H1 (cell line): ENCODE measurements around the gene SAMD7. TPM values are rescaled to one million over a fixed set of nuclear protein-coding genes. Genes with fewer than 3 reads are reported as not detected.
A peak's percentile ranks its signal among the peaks of the same experiment; 100 is the strongest.

ENCODE experiments used
- CTCF ChIA-PET: fragments of 300-600 bp; sonication (Branson Sonifier 250); formaldehyde crosslinking; loops from one replicate; lab custom pipeline; 2021; ENCODE audit not compliant: partially characterized antibody; lab: Charles Lee
- POLR2A ChIA-PET: fragments of 300-600 bp; sonication (Branson Sonifier 250); formaldehyde crosslinking; loops from one replicate; lab custom pipeline; 2021; ENCODE audit warnings: inconsistent platforms; ENCODE audit not compliant: partially characterized antibody; lab: Charles Lee
- DNase-seq, 2 experiments: peaks; one replicate each; pipeline versions ENCODE4 v3.0.0 to v3.0.0-alpha.2; 2010 to 2022; ENCODE audit warnings: low spot score in 2 of 2, low read depth in 1 of 2, mixed read lengths in 1 of 2
- FAIRE-seq: peaks from 2 replicates; lab custom pipeline; 2011; peaks lifted over from hg19 to GRCh38; lab: Jason Lieb, UNC
- H2AFZ ChIP-seq: 2 replicates; pipeline ENCODE4 v1.8.1; 2012; ENCODE audit warnings: low read length, inconsistent platforms
- H2AK5ac ChIP-seq: 2 replicates; pipeline ENCODE4 v1.6.1; 2013; ENCODE audit warnings: low read depth, low read length
- H2BK120ac ChIP-seq: replicated peaks from 2 replicates; pipeline ENCODE3; 2013; ENCODE audit warnings: low read depth, low read length, inconsistent platforms
- H2BK12ac ChIP-seq: 2 replicates; pipeline ENCODE4 v1.6.1; 2013; ENCODE audit warnings: low read depth, low read length
- H2BK15ac ChIP-seq: 2 replicates; pipeline ENCODE4 v1.6.1; 2013; ENCODE audit warnings: low read length
- H2BK20ac ChIP-seq: 2 replicates; pipeline ENCODE4 v1.6.1; 2013; ENCODE audit warnings: low read length
- H2BK5ac ChIP-seq: 2 replicates; pipeline ENCODE4 v1.6.1; 2013; ENCODE audit warnings: low read depth, low read length
- H3K14ac ChIP-seq: 2 replicates; pipeline ENCODE4 v1.6.1; 2013; ENCODE audit warnings: inconsistent platforms; ENCODE audit not compliant: insufficient read length
- H3K18ac ChIP-seq: 2 replicates; pipeline ENCODE4 v1.6.1; 2013; ENCODE audit warnings: low read length; ENCODE audit errors: extremely low read depth
- H3K23ac ChIP-seq: 2 replicates; pipeline ENCODE4 v1.6.1; 2013; ENCODE audit warnings: inconsistent platforms; ENCODE audit not compliant: insufficient read length
- H3K23me2 ChIP-seq: 2 replicates; pipeline ENCODE4 v1.6.1; 2013; ENCODE audit warnings: low read depth, low read length
- H3K27ac ChIP-seq: 2 replicates; pipeline ENCODE4 v1.6.1; 2011; ENCODE audit warnings: low read depth, low read length, inconsistent platforms
- H3K27me3 ChIP-seq, 4 experiments: replicated peaks in 1 of 4; 1 replicate in 1 of 4; 2 replicates in 3 of 4; pipeline versions ENCODE4 v1.6.1 to v1.8.1; 2011 to 2013; ENCODE audit warnings: low read length in 3 of 4, mild to moderate bottlenecking in 3 of 4, inconsistent platforms in 2 of 4, mixed read lengths in 2 of 4, moderate library complexity in 1 of 4; ENCODE audit not compliant: control insufficient read depth in 3 of 4, insufficient read depth in 3 of 4; ENCODE audit errors: extremely low read depth in 1 of 4
- H3K36me3 ChIP-seq, 4 experiments: 2 replicates each; pipeline versions ENCODE4 v1.6.1 to v1.8.1; 2011 to 2013; ENCODE audit warnings: mild to moderate bottlenecking in 4 of 4, low read length in 3 of 4, moderate library complexity in 2 of 4, control low read depth in 1 of 4, inconsistent platforms in 1 of 4; ENCODE audit not compliant: insufficient read depth in 4 of 4, control insufficient read depth in 2 of 4
- H3K4ac ChIP-seq: replicated peaks from 2 replicates; pipeline ENCODE3; 2013; ENCODE audit warnings: low read length, low read depth, mixed read lengths, inconsistent platforms; ENCODE audit not compliant: insufficient read length
- H3K4me1 ChIP-seq, 4 experiments: replicated peaks in 1 of 4; 1 replicate in 1 of 4; 2 replicates in 3 of 4; pipeline versions ENCODE4 v1.6.1 to v1.8.1; 2011 to 2013; ENCODE audit warnings: low read length in 3 of 4, inconsistent platforms in 2 of 4, mixed read lengths in 1 of 4; ENCODE audit not compliant: insufficient read depth in 4 of 4, control insufficient read depth in 3 of 4
- H3K4me2 ChIP-seq, 2 experiments: 2 replicates each; pipeline versions ENCODE4 v1.6.1 to v1.8.1; 2011 to 2013; ENCODE audit warnings: low read depth in 2 of 2, low read length in 2 of 2, control low read depth in 1 of 2, inconsistent platforms in 1 of 2, mild to moderate bottlenecking in 1 of 2; ENCODE audit not compliant: insufficient read depth in 1 of 2
- H3K4me3 ChIP-seq, 4 experiments: fragments of 200-600, 300-600 bp in 1 of 4; sonication (generic), shearing (Covaris generic), sonication (Bioruptor Twin) in 1 of 4; 2 replicates each; pipeline versions ENCODE4 v1.5.1 to v1.8.1; 2011 to 2016; ENCODE audit warnings: low read length in 4 of 4, low read depth in 3 of 4, control low read depth in 2 of 4, inconsistent platforms in 2 of 4, mild to moderate bottlenecking in 2 of 4, mixed read lengths in 1 of 4, moderate library complexity in 1 of 4; ENCODE audit not compliant: insufficient read depth in 2 of 4; ENCODE audit errors: extremely low read depth in 1 of 4
- H3K56ac ChIP-seq: replicated peaks from 2 replicates; pipeline ENCODE3; 2013; ENCODE audit warnings: low read depth, mild to moderate bottlenecking, mixed read lengths, low read length, inconsistent platforms; ENCODE audit not compliant: insufficient read length
- H3K79me1 ChIP-seq: 2 replicates; pipeline ENCODE4 v1.6.1; 2013; ENCODE audit warnings: low read depth, low read length, control low read depth
- H3K79me2 ChIP-seq, 2 experiments: 2 replicates each; pipeline versions ENCODE4 v1.6.1 to v1.8.1; 2012 to 2013; ENCODE audit warnings: low read length in 2 of 2, mild to moderate bottlenecking in 2 of 2, inconsistent platforms in 1 of 2; ENCODE audit not compliant: insufficient read depth in 2 of 2, control insufficient read depth in 1 of 2
- H3K9ac ChIP-seq, 4 experiments: replicated peaks in 1 of 4; 1 replicate in 1 of 4; 2 replicates in 3 of 4; pipeline versions ENCODE4 v1.6.1 to v1.8.1; 2011 to 2013; ENCODE audit warnings: low read depth in 3 of 4, low read length in 3 of 4, control low read depth in 2 of 4, mild to moderate bottlenecking in 2 of 4, moderate library complexity in 2 of 4, inconsistent platforms in 1 of 4; ENCODE audit errors: extremely low read depth in 1 of 4
- H3K9me3 ChIP-seq, 2 experiments: 2 replicates each; pipeline versions ENCODE4 v1.6.1 to v1.8.1; 2012 to 2013; ENCODE audit warnings: mild to moderate bottlenecking in 2 of 2, moderate library complexity in 2 of 2, control low read depth in 1 of 2, inconsistent platforms in 1 of 2, low read depth in 1 of 2, low read length in 1 of 2, mixed read lengths in 1 of 2; ENCODE audit not compliant: insufficient read depth in 2 of 2
- H4K20me1 ChIP-seq, 2 experiments: replicated peaks in 1 of 2; 2 replicates each; pipeline versions ENCODE3 to v1.8.1; 2011 to 2013; ENCODE audit warnings: inconsistent platforms in 2 of 2, low read length in 2 of 2, mild to moderate bottlenecking in 1 of 2; ENCODE audit not compliant: insufficient read depth in 2 of 2, control insufficient read depth in 1 of 2
- H4K5ac ChIP-seq: 2 replicates; pipeline ENCODE4 v1.6.1; 2013; ENCODE audit warnings: low read length, low read depth, mixed read lengths, inconsistent platforms; ENCODE audit not compliant: insufficient read length
- H4K8ac ChIP-seq: 2 replicates; pipeline ENCODE4 v1.8.0; 2013; ENCODE audit warnings: mild to moderate bottlenecking, moderate library complexity, low read length, inconsistent platforms; ENCODE audit not compliant: insufficient read depth; ENCODE audit errors: extremely low read depth
- H4K91ac ChIP-seq: replicated peaks from 2 replicates; pipeline ENCODE3; 2013; ENCODE audit warnings: low read length, mixed read lengths, inconsistent platforms; ENCODE audit not compliant: insufficient read length
- BCL11A ChIP-seq, 2 experiments: IDR thresholded peaks; one replicate each; pipeline ENCODE4 v1.6.1; 2011; ENCODE audit warnings: low read depth in 2 of 2, low read length in 2 of 2, mild to moderate bottlenecking in 2 of 2
- BRCA1 ChIP-seq: IDR thresholded peaks from 2 replicates; pipeline ENCODE4 v1.6.1; 2012; ENCODE audit warnings: low read depth, low read length, improper control_type of control experiment
- EP300 ChIP-seq, 2 experiments: IDR thresholded peaks; 1 replicate in 1 of 2; 2 replicates in 1 of 2; pipeline ENCODE4 v1.6.1; 2011 to 2012; ENCODE audit warnings: low read depth in 2 of 2, low read length in 2 of 2, mild to moderate bottlenecking in 2 of 2, borderline replicate concordance in 1 of 2, inconsistent platforms in 1 of 2, moderate library complexity in 1 of 2
- GTF2F1 ChIP-seq: IDR thresholded peaks from 2 replicates; pipeline ENCODE4 v1.6.1; 2012; ENCODE audit warnings: low read depth, low read length, improper control_type of control experiment, borderline replicate concordance
- HDAC2 ChIP-seq, 2 experiments: fragments of 300-600 bp in 1 of 2; sonication (generic) in 1 of 2; IDR thresholded peaks; 2 replicates each; pipeline ENCODE4 v1.6.1; 2011 to 2012; ENCODE audit warnings: low read depth in 2 of 2, low read length in 2 of 2, mild to moderate bottlenecking in 2 of 2, moderate library complexity in 2 of 2, borderline replicate concordance in 1 of 2, inconsistent platforms in 1 of 2
- KDM5A ChIP-seq: fragments of 200-600 bp; IDR thresholded peaks from 2 replicates; pipeline ENCODE4 v1.7.1; 2012; ENCODE audit warnings: mild to moderate bottlenecking, low read length, inconsistent platforms, mixed read lengths
- MAFK ChIP-seq: IDR thresholded peaks from 2 replicates; pipeline ENCODE4 v1.6.1; 2012; ENCODE audit warnings: low read depth, mild to moderate bottlenecking, improper control_type of control experiment, low read length
- RBBP5 ChIP-seq: IDR thresholded peaks from 2 replicates; pipeline ENCODE4 v1.7.1; 2012; ENCODE audit warnings: low read depth, mild to moderate bottlenecking, inconsistent platforms, low read length, moderate library complexity, borderline replicate concordance
- RXRA ChIP-seq: IDR thresholded peaks from 2 replicates; pipeline ENCODE4 v1.6.1; 2011; ENCODE audit warnings: low read depth, mild to moderate bottlenecking, low read length, moderate library complexity; ENCODE audit not compliant: insufficient read depth
- SAP30 ChIP-seq: fragments of 300-600 bp; sonication (generic); IDR thresholded peaks from 2 replicates; pipeline ENCODE4 v1.7.1; 2012; ENCODE audit warnings: low read length, moderate library complexity, mild to moderate bottlenecking, inconsistent platforms; ENCODE audit not compliant: insufficient read depth, insufficient replicate concordance
- SIX5 ChIP-seq: IDR thresholded peaks from 2 replicates; pipeline ENCODE4 v1.6.1; 2011; ENCODE audit warnings: mild to moderate bottlenecking, low read depth, low read length
- SP2 ChIP-seq: IDR thresholded peaks from 2 replicates; pipeline ENCODE4 v1.6.1; 2012; ENCODE audit warnings: mild to moderate bottlenecking, low read length, inconsistent platforms
- SP4 ChIP-seq: IDR thresholded peaks from 2 replicates; pipeline ENCODE4 v1.6.1; 2012; ENCODE audit warnings: low read length, inconsistent platforms
- SRF ChIP-seq: IDR thresholded peaks from 2 replicates; pipeline ENCODE4 v1.6.1; 2011; ENCODE audit warnings: mild to moderate bottlenecking, low read depth, low read length, moderate library complexity
- SUZ12 ChIP-seq: fragments of 200-600 bp; sonication (generic); IDR thresholded peaks from 2 replicates; pipeline ENCODE4 v1.6.1; 2012; ENCODE audit warnings: mild to moderate bottlenecking, inconsistent platforms, low read length, moderate library complexity, mixed read lengths
- WGBS, 2 experiments: shearing (Covaris generic) in 1 of 2; methylation state at CpG; one replicate each; pipeline versions ENCODE4 v1.1.6 to v1.1.7; 2013 to 2015; ENCODE audit warnings: low lambda C conversion rate in 2 of 2, mixed read lengths in 2 of 2, inconsistent platforms in 1 of 2, low coverage in 1 of 2, missing lambda C conversion rate in 1 of 2; ENCODE audit not compliant: insufficient replicate concordance in 2 of 2, insufficient coverage in 1 of 2, insufficient read length in 1 of 2; ENCODE audit errors: extremely low coverage in 1 of 2, missing lambda C conversion rate in 1 of 2; 5-methylcytosine and 5-hydroxymethylcytosine counted together
- polyA plus RNA-seq, 7 experiments: library from polyadenylated mRNA; depleted of rRNA in 3 of 7; stranded (reverse) in 5 of 7; unstranded in 2 of 7; fragments of >200 nt in 5 of 7; fragments of 200-250 nt in 2 of 7; gene quantifications; 1 replicate in 5 of 7; 2 replicates in 1 of 7; 4 replicates in 1 of 7; pipeline versions ENCODE4 v1.2.1 to v1.2.3, GENCODE V29; 2011 to 2013; ENCODE audit warnings: missing spikeins in 2 of 7, mixed read lengths in 2 of 7
- total RNA-seq: library from RNA; stranded (reverse); fragmentation: NEBNext Ultra II Directional; extraction: Animal tissue kit (Norgen Biotek cat#: 25700); gene quantifications from 2 replicates; pipeline ENCODE4 v1.2.1, GENCODE V29; 2021

Gene SAMD7
- total and polyA plus RNA-seq, 2 of the 8 experiments (the other 6 are each of a cell fraction or from before 2014, with no cell fraction given) = not detected

- no peak overlapping the region for H4K91ac ChIP-seq
- H3K56ac ChIP-seq = no peak overlapping the region
- no peak overlapping the region for H2BK120ac ChIP-seq
- no peak overlapping the region for H2AFZ ChIP-seq
- H3K4ac ChIP-seq = no peak overlapping the region
- FAIRE-seq = no peak
- H2BK5ac ChIP-seq = no peak overlapping the region
- no peak overlapping the region for H2AK5ac ChIP-seq
- peak overlapping the region; percentile 30; the same call in 1 of the 2 replicates for H3K27ac ChIP-seq
- H3K79me1 ChIP-seq = no peaks in the 10 kb centered on the region
- H4K20me1 ChIP-seq = no peaks in the 10 kb centered on the region
- H3K27me3 ChIP-seq = peaks cover 0 to 1% (median 0%) of the 10 kb centered on the region in 4 experiments; a peak in 1 of 7 replicates
- H4K8ac ChIP-seq = peak overlapping the region; percentile 43
- H3K9ac ChIP-seq = no peak overlapping the region
- H3K4me2 ChIP-seq = no peak overlapping the region
- H2BK15ac ChIP-seq = no peak overlapping the region
- no peak overlapping the region for H3K14ac ChIP-seq
- H3K79me2 ChIP-seq = no peaks in the 10 kb centered on the region
- no peak overlapping the region for H2BK12ac ChIP-seq
- no peak overlapping the region for H4K5ac ChIP-seq
- CTCF ChIA-PET = no interaction called here
- H3K23me2 ChIP-seq = no peaks in the 10 kb centered on the region
- peaks cover 3 to 10% of the 10 kb centered on the region in 2 experiments; a peak in 2 of 4 replicates for H3K9me3 ChIP-seq
- 88% methylated on average over 4 of the region's 4 CpGs; no CpG with 5 or more reads in 1 of the 2 experiments for WGBS, 2 experiments
- no peak overlapping the region for H2BK20ac ChIP-seq
- H3K23ac ChIP-seq = no peak overlapping the region
- H3K36me3 ChIP-seq = no peaks in the 10 kb centered on the region
- no peak overlapping the region for H3K18ac ChIP-seq
- no peak for DNase-seq
- H3K4me1 ChIP-seq = peaks cover 0 to 3% (median 0%) of the 10 kb centered on the region in 4 experiments; a peak in 1 of 7 replicates
- POLR2A ChIA-PET = no interaction called here
- no peak overlapping the region for H3K4me3 ChIP-seq
- TF ChIP-seq SUZ12 (no peak), MAFK (no peak), KDM5A (no peak), HDAC2 (IDR thresholded peaks at IDR 0.05; ENCODE audit: borderline replicate concordance in 1 of 2, low read depth in 2 of 2, low read length in 2 of 2) (no peak), EP300 (IDR thresholded peaks at IDR 0.05; ENCODE audit: borderline replicate concordance in 1 of 2, low read depth in 2 of 2, low read length in 2 of 2) (no peak), RBBP5 (no peak), BCL11A (IDR thresholded peaks at IDR 0.05; ENCODE audit: low read depth in 2 of 2, low read length in 2 of 2) (no peak), SAP30 (no peak), RXRA (no peak), BRCA1 (no peak), GTF2F1 (no peak), SRF (no peak), SP2 (no peak), SIX5 (no peak), SP4 (no peak)
These were observed 3.4 kb upstream of the SAMD7 start for GRCh38 chr3:169907944-169908343.
